BLaER1 treated with 17β-estradiol and CSF1 and Interleukin-3, amounts not matched to agents 10 nM and 100 nM (cell line): ENCODE results near the gene PSMF1.
A peak's percentile ranks its signal among the peaks of the same experiment; 100 is the strongest.

ENCODE experiments used
- H3K27ac ChIP-seq, 11 experiments: shearing (Covaris generic); formaldehyde crosslinking; 2 replicates each; pipeline ENCODE4 v1.8.1; 2022
- H3K27me3 ChIP-seq, 11 experiments: shearing (Covaris generic); formaldehyde crosslinking; 2 replicates each; pipeline ENCODE4 v1.8.1; 2022
- H3K36me3 ChIP-seq, 11 experiments: shearing (Covaris generic); formaldehyde crosslinking; 2 replicates each; pipeline ENCODE4 v1.8.1; 2022
- H3K4me1 ChIP-seq, 10 experiments: shearing (Covaris generic); formaldehyde crosslinking; 2 replicates each; pipeline ENCODE4 v1.8.1; 2022
- H3K4me2 ChIP-seq, 11 experiments: shearing (Covaris generic); formaldehyde crosslinking; 2 replicates each; pipeline ENCODE4 v1.8.1; 2022
- H3K4me3 ChIP-seq, 10 experiments: shearing (Covaris generic); formaldehyde crosslinking; 2 replicates each; pipeline ENCODE4 v1.8.1; 2022
- H3K9ac ChIP-seq, 11 experiments: shearing (Covaris generic); formaldehyde crosslinking; 2 replicates each; pipeline ENCODE4 v1.8.1; 2022
- H3K9me3 ChIP-seq, 11 experiments: shearing (Covaris generic); formaldehyde crosslinking; replicated peaks in 1 of 11; 2 replicates each; pipeline ENCODE4 v1.8.1; 2022
- H4K20me1 ChIP-seq, 11 experiments: shearing (Covaris generic); formaldehyde crosslinking; 2 replicates each; pipeline ENCODE4 v1.8.1; 2022
- Cebpa-rat ChIP-seq, 11 experiments: shearing (Covaris generic); IDR thresholded peaks; 2 replicates each; pipeline ENCODE4 v1.8.1; 2022

Gene PSMF1

DNA sequence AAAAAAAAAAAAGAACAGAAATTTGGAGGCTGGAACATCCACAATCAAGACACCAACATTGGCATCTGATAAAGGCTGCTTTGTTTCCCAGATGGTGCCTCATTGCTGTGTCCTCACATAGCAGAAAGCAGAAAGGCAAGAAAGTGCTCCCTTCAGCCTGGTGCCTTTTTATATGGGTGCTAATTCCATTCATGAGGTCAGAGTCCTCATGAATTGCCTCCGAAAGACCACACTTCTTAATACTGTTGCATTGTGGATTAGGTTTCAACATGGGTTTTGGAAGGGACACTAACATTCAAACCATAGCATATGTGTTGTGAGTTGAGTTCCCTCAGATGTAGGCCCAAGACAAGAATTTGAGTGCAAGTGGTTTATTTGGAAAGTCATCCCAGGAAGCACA lies 76.8 kb downstream of the PSMF1 start:
- no peaks in the 10 kb centered on the region; a peak in 1 of 22 replicates for H4K20me1 ChIP-seq
- H3K9me3 ChIP-seq, result no peaks in the 10 kb centered on the region; a peak in 1 of 22 replicates
- H3K9ac ChIP-seq, result no peak overlapping the region
- no peak overlapping the region for H3K4me2 ChIP-seq
- H3K27ac ChIP-seq, result no peak overlapping the region
- no peaks in the 10 kb centered on the region for H3K36me3 ChIP-seq
- H3K4me3 ChIP-seq, result no peak overlapping the region
- H3K27me3 ChIP-seq, result no peaks in the 10 kb centered on the region
- no peak for TF ChIP-seq Cebpa-rat (IDR thresholded peaks at IDR 0.05)
- H3K4me1 ChIP-seq, result peaks cover 0 to 2% (median 0%) of the 10 kb centered on the region in 10 experiments; a peak in 1 of 20 replicates

DNA sequence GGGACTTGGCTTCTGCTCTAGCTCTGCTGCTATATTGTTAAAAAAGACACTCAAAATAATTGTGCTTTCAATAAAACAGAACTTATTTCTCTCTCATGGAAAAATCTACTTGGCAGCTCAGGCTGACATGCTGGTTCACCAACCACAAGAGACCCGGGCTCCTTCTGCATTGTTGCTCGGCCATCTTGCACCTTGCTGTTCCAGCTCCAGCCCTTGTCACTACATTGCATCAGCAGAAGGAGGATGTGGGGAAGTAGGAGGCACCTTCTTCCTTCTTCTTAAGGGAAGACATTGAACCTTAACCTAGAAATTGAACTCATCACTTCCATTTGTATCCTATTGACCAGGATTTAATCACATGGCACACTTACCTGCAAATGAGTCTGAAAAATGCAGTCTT lies 78.2 kb downstream of the PSMF1 start:
- H3K4me2 ChIP-seq, result no peak overlapping the region
- H3K27me3 ChIP-seq, result no peaks in the 10 kb centered on the region
- no peak overlapping the region for H3K4me3 ChIP-seq
- H3K4me1 ChIP-seq, result no peaks in the 10 kb centered on the region
- no peaks in the 10 kb centered on the region for H4K20me1 ChIP-seq
- TF ChIP-seq Cebpa-rat (IDR thresholded peaks at IDR 0.05), result no peak
- no peak overlapping the region for H3K27ac ChIP-seq
- H3K9me3 ChIP-seq, result no peaks in the 10 kb centered on the region; a peak in 1 of 22 replicates
- no peak overlapping the region for H3K9ac ChIP-seq
- H3K36me3 ChIP-seq, result no peaks in the 10 kb centered on the region

GRCh38 chr20:1197801-1198200 lies 79.4 kb downstream of the PSMF1 start:
- Histone ChIP-seq H3K4me1 (no peaks in the 10 kb centered on the region), H3K4me2 (no peak overlapping the region), H3K27ac (no peak overlapping the region), H4K20me1 (no peaks in the 10 kb centered on the region), H3K4me3 (no peak overlapping the region), H3K36me3 (no peaks in the 10 kb centered on the region), H3K9me3 (no peaks in the 10 kb centered on the region; a peak in 1 of 22 replicates), H3K27me3 (no peaks in the 10 kb centered on the region), H3K9ac (no peak overlapping the region)
- no peak for TF ChIP-seq Cebpa-rat (IDR thresholded peaks at IDR 0.05)

DNA sequence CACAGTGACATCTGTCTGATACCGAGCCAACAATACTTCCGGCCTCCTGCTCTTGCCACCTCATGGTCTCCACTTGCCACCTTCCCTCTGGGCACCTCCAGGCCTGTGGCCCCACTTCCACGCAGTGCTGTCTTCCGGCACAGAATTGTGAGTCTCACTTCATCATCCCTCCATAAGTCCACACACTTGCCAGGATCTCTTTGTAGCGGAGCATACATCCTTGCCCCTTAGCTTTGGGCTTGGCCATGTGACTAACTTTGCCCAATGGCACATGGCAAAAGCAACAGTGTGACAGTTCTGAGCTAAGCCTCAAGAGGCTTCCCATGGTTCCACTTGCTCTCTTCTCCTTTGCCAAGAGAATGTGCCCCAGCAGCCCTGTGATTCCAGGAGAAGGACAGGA lies 80.3 kb downstream of the PSMF1 start:
- H3K4me3 ChIP-seq, result no peak overlapping the region
- no peak for TF ChIP-seq Cebpa-rat (IDR thresholded peaks at IDR 0.05)
- no peak overlapping the region for H3K9ac ChIP-seq
- H3K4me1 ChIP-seq, result no peaks in the 10 kb centered on the region
- H3K36me3 ChIP-seq, result no peaks in the 10 kb centered on the region
- H3K9me3 ChIP-seq, result no peaks in the 10 kb centered on the region; a peak in 1 of 22 replicates
- H4K20me1 ChIP-seq, result no peaks in the 10 kb centered on the region
- H3K4me2 ChIP-seq, result no peak overlapping the region
- H3K27me3 ChIP-seq, result no peaks in the 10 kb centered on the region
- H3K27ac ChIP-seq, result no peak overlapping the region

- TF ChIP-seq Cebpa-rat (IDR thresholded peaks at IDR 0.05), result no peak
- H4K20me1 ChIP-seq, result no peaks in the 10 kb centered on the region
- no peak overlapping the region for H3K4me3 ChIP-seq
- H3K36me3 ChIP-seq, result no peaks in the 10 kb centered on the region
- no peak overlapping the region for H3K4me2 ChIP-seq
- no peak overlapping the region for H3K9ac ChIP-seq
- no peak overlapping the region for H3K27ac ChIP-seq
- H3K4me1 ChIP-seq, result peaks cover 0 to 5% (median under 1%) of the 10 kb centered on the region in 10 experiments; a peak in 3 of 20 replicates
- no peaks in the 10 kb centered on the region for H3K27me3 ChIP-seq
- H3K9me3 ChIP-seq, result no peaks in the 10 kb centered on the region; a peak in 1 of 22 replicates
Observed at GRCh38 chr20:1199212-1199873, 80.9 kb downstream of the PSMF1 start.

- Histone ChIP-seq H3K27me3 (no peaks in the 10 kb centered on the region), H3K9me3 (no peaks in the 10 kb centered on the region; a peak in 1 of 22 replicates), H3K4me1 (peaks cover 0 to 8% (median 2%) of the 10 kb centered on the region in 10 experiments; a peak in 3 of 20 replicates), H3K4me2 (no peak overlapping the region), H3K36me3 (no peaks in the 10 kb centered on the region), H4K20me1 (no peaks in the 10 kb centered on the region), H3K9ac (no peak overlapping the region), H3K27ac (no peak overlapping the region), H3K4me3 (no peak overlapping the region)
- TF ChIP-seq Cebpa-rat (IDR thresholded peaks at IDR 0.05), result no peak
Observed at GRCh38 chr20:1199964-1200363, 81.6 kb downstream of the PSMF1 start.

GRCh38 chr20:1202762-1203504 lies 84.5 kb downstream of the PSMF1 start, which contains the start of gene C20orf202:
Gene C20orf202 (plus strand): TSS chr20:1203454. CDS start chr20:1203586, 132 bp downstream.
- TF ChIP-seq Cebpa-rat (IDR thresholded peaks at IDR 0.05), result no peak
- Histone ChIP-seq H3K4me1 (peaks cover 0 to 8% (median 2%) of the 10 kb centered on the region in 10 experiments; a peak in 3 of 20 replicates), H3K4me3 (no peak within 1 kb of the TSS), H3K27ac (no peak within 1 kb of the TSS), H3K9me3 (no peaks in the 10 kb centered on the region), H4K20me1 (no peaks in the 10 kb centered on the region), H3K9ac (no peak within 1 kb of the TSS), H3K4me2 (peak within 1 kb of the TSS in 3 of 11 experiments; percentile 15 to 26 (median 20); a peak in 3 of 22 replicates), H3K36me3 (no peaks in the 10 kb centered on the region), H3K27me3 (no peaks in the 10 kb centered on the region)

DNA sequence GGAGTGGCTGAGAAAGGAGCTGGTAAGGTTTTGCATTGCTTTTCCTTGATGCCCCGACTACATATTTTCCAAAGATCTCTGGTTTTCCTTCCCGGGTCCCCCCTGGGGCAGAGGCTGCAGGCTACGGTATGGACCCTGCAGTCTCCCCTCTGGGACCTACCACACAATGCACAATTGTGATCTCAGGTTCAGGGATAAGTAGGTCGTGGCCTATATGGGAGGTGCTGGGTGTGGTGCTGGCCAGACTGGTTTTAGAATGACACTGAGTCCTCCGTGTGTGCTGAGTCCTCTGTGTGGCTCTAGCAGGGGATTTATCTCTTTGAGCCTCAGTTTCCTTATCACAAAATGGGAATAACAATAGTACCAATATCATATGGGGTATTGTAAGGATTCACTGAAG lies 85.2 kb downstream of the PSMF1 start:
- peaks cover 0 to 8% (median 2%) of the 10 kb centered on the region in 10 experiments; a peak in 3 of 20 replicates for H3K4me1 ChIP-seq

GRCh38 chr20:1204113-1204512 lies 85.7 kb downstream of the PSMF1 start:
- peak overlapping the region in 3 of 11 experiments; percentile 15 to 26 (median 20); a peak in 3 of 22 replicates for H3K4me2 ChIP-seq
- H4K20me1 ChIP-seq, result no peaks in the 10 kb centered on the region
- no peaks in the 10 kb centered on the region for H3K9me3 ChIP-seq
- H3K9ac ChIP-seq, result no peak overlapping the region
- no peak for TF ChIP-seq Cebpa-rat (IDR thresholded peaks at IDR 0.05)
- no peaks in the 10 kb centered on the region for H3K27me3 ChIP-seq
- H3K4me1 ChIP-seq, result peaks cover 0 to 8% (median 2%) of the 10 kb centered on the region in 10 experiments; a peak in 3 of 20 replicates
- no peak overlapping the region for H3K27ac ChIP-seq
- H3K4me3 ChIP-seq, result no peak overlapping the region
- no peaks in the 10 kb centered on the region for H3K36me3 ChIP-seq

More for the DNA sequence above, 85.2 kb downstream of the PSMF1 start:
- H3K4me2 ChIP-seq, result no peak overlapping the region
- no peak for TF ChIP-seq Cebpa-rat (IDR thresholded peaks at IDR 0.05)
- H3K27ac ChIP-seq, result no peak overlapping the region
- no peak overlapping the region for H3K4me3 ChIP-seq
- H3K9me3 ChIP-seq, result no peaks in the 10 kb centered on the region
- no peaks in the 10 kb centered on the region for H3K36me3 ChIP-seq
- H3K27me3 ChIP-seq, result no peaks in the 10 kb centered on the region
- no peaks in the 10 kb centered on the region for H4K20me1 ChIP-seq
- no peak overlapping the region for H3K9ac ChIP-seq
